Right cardiac atrium (tissue), 5 donors: ENCODE results near the gene ABCB10. TPM values are rescaled to one million over a fixed set of nuclear protein-coding genes. Genes with fewer than 3 reads are reported as not detected.
"Not testable (repeated sequence)": the region's sequence is repeated elsewhere in the genome, so short reads cannot be mapped to it uniquely, and the experiment has no call there.

Source experiments
- ATAC-seq, 2 donors: fragments of 200-7000 bp; cut with Tn5 transposase; one replicate each; pipeline versions ENCODE4 v1.8.0 to v1.9.1; 2020; ENCODE audit warnings: moderate library complexity in 2 of 2, mild to moderate bottlenecking in 1 of 2
- DNase-seq, 3 donors: peaks; one replicate each; pipeline ENCODE4 v3.0.0-alpha.2; 2020
- H3K27ac ChIP-seq: one replicate; pipeline ENCODE4 v1.5.1; 2013; ENCODE audit warnings: mild to moderate bottlenecking, low read length, control low read depth, moderate library complexity
- H3K27me3 ChIP-seq: one replicate; pipeline ENCODE4 v1.6.1; 2013; ENCODE audit not compliant: control insufficient read depth, insufficient read depth
- H3K4me1 ChIP-seq: one replicate; pipeline ENCODE4 v1.6.1; 2013; ENCODE audit warnings: low read length; ENCODE audit not compliant: control insufficient read depth, insufficient read depth
- H3K4me3 ChIP-seq: one replicate; pipeline ENCODE4 v1.5.1; 2013; ENCODE audit warnings: low read length, control low read depth
- H3K9me3 ChIP-seq: one replicate; pipeline ENCODE4 v1.6.1; 2013; ENCODE audit warnings: low read length; ENCODE audit not compliant: control insufficient read depth
- WGBS: extraction: QIAGEN DNeasy Blood & Tissue Kit; methylation state at CpG from one replicate; pipeline ENCODE4 v1.1.7; 2013; 5-methylcytosine and 5-hydroxymethylcytosine counted together
- intact Hi-C, 4 donors: fragments of 100-400 bp; cut with DNase I; formaldehyde crosslinking; loops; one replicate each; pipeline versions ENCODE4 v1.11.0 to v1.14.0; 2022 to 2023
- polyA plus RNA-seq: library from polyadenylated mRNA; stranded (reverse); fragments of 200-250 nt; gene quantifications from one replicate; pipeline ENCODE4 v1.2.3, GENCODE V29; 2013
- total RNA-seq, 4 donors: library from RNA; stranded (reverse); fragmentation: NEBNext Ultra II Directional; extraction: Animal tissue kit (Norgen Biotek cat#: 25700); gene quantifications; one replicate each; pipeline ENCODE4 v1.2.1, GENCODE V29; 2021
- donor health status: healthy with polysubstance abuse.
- donor health status: DM: no; HTN: yes; CAD: no.
- donor health status: DM: no; HTN: no; CAD: no.
- donor health status: DM: no; HTN: yes; CAD: no; lungs with severe emphysema.
- donor health status: DM: yes; HTN: yes; CAD: no.

ABCB10 gene
- total and polyA plus RNA-seq, 5 donors = 5.4 to 15.5 (median 11.0) TPM

DNA sequence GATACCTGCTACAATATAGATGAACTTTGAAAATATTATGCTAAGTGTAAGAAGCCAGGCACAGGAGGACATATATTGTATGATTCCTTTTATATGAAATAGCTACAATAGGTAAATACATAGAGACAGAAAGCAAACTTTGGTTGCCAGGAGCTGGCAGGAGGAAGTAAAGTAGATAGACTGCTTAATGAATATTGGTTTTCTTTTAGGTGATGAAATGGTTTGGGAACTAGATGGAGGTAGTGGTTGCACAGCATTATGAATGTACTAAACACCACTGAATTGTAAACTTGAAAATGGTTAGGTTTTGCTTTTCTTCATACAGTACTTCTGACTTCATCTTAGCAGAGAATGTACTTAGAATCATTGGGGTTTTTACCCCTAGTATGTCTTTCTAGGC, 21.5 kb downstream of the ABCB10 start:
- DNase-seq = no peak
- Histone ChIP-seq H3K4me3 (no peak overlapping the region), H3K27me3 (no peaks in the 10 kb centered on the region), H3K27ac (no peak overlapping the region), H3K9me3 (no peaks in the 10 kb centered on the region), H3K4me1 (no peaks in the 10 kb centered on the region)
- no peak for ATAC-seq
- intact Hi-C loops = no loop called here

DNA sequence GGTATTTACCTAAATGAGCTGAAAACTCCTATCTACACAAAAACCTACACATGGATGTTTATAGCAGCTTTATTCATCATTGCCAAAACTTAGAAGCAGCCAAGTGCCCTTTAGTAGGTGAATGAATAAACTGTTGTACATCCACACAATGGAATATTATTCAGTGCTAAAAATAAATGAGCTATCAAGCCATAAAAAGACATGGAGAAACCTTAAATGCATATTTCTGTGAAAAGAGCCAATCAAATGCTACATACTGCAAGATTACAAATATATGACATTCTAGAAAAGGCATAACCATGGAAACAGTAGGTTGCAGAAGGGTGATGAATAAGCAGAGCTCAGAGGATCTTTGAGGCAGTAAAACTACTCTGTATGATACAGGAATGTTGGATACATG, 23.3 kb downstream of the ABCB10 start:
- H3K9me3 ChIP-seq = no peaks in the 10 kb centered on the region
- DNase-seq (no peak), ATAC-seq (no peak)
- H3K27ac ChIP-seq = no peak overlapping the region
- no peak overlapping the region for H3K4me3 ChIP-seq
- H3K27me3 ChIP-seq = no peaks in the 10 kb centered on the region
- intact Hi-C loops = no loop called here
- H3K4me1 ChIP-seq = no peaks in the 10 kb centered on the region

DNA sequence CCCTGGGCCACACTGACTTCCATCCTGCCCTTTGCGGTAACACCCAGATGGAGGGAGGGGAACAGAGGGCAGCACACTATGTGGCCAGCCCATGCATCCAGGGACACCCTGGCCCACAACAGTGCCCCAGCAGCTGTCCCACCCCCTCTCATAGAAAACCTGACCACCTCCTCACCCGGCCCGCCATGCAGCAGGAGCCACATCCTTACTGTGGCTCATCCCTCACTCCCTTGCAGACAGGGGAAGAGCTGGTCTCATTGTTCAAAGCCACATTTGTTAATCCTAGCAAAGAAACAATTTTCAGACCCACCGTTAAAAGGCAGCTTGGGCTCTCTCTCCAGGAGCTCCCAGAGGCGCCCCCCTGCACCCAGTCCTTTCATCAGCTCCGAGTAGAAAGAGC, 27.2 kb downstream of the ABCB10 start:
- ATAC-seq = no peak
- Histone ChIP-seq H3K4me3 (no peak overlapping the region), H3K27ac (no peak overlapping the region), H3K9me3 (no peaks in the 10 kb centered on the region), H3K27me3 (no peaks in the 10 kb centered on the region), H3K4me1 (no peaks in the 10 kb centered on the region)
- intact Hi-C loops = no loop called here
- WGBS = 94% methylated on average over 6 of the region's 6 CpGs
- DNase-seq = no peak

DNA sequence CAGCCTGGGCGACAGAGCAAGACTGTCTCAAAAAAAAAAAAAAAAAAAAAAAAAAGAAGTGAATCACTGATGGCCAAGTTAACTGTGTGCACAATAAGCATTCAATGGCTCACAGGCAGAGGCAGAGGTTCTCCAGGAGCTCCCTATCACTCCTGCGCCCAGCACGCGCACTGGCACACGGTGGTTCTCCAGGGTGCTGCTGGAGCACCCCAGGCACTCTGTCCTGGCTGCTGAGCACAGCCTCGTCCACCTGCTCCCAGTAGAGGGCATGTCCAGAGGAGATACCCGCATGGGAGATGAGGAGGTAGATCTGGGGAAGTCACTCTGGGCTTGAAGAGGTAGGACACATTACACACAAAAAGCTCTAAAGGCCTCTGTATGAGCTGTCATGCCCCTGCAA, 28.9 kb downstream of the ABCB10 start:
- Histone ChIP-seq H3K4me3 (no peak overlapping the region), H3K4me1 (no peaks in the 10 kb centered on the region), H3K27me3 (no peaks in the 10 kb centered on the region), H3K27ac (no peak overlapping the region), H3K9me3 (no peaks in the 10 kb centered on the region)
- intact Hi-C loops = no loop called here
- no peak for DNase-seq
- 94% methylated on average over 7 of the region's 7 CpGs for WGBS
- ATAC-seq = no peak

DNA sequence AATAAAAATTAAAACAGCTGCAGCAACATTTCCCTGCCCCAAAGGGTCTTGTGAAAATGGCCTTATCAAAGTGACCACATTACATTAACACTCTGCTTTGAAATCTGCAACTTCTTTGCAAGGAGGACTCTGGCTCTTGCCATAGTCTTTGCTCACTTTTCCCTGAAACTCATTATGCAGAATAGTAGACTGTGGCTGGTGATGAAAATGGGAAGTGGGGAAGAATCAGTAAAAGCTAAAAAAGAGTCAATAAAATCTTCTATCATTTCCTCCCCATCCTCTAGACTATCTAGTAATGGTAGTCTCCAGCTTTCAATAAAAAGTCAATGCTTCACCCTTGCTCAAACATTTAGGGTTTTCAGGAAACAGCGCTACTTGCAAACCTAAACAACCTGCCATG, 31.8 kb downstream of the ABCB10 start:
- H3K27me3 ChIP-seq = no peaks in the 10 kb centered on the region
- intact Hi-C loops = no loop called here
- no peaks in the 10 kb centered on the region for H3K4me1 ChIP-seq
- DNase-seq = no peak
- ATAC-seq = no peak
- H3K4me3 ChIP-seq = no peak overlapping the region
- WGBS = 100% methylated on average over 1 of the region's 1 CpG
- H3K27ac ChIP-seq = no peak overlapping the region
- no peaks in the 10 kb centered on the region for H3K9me3 ChIP-seq

DNA sequence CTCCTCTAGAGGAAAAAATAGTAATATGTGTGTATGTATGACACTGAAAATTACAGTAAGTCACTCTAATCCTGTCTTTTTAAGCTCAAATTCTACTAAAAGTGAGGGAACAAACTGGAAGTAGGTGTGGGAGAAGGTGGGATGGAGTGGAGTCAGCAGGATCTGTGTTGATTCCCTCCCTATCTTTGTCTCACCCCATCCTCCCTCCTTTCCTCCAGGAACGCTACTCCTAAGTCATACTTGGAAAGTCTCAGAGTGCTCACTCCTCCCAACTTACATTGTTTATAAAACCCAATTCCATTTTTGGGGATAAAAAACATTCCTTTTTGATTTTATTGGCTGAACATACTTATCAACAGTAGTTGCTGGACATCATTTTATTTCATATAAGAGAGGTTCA, 35.5 kb downstream of the ABCB10 start:
- DNase-seq = no peak
- ATAC-seq = no peak
- no peak overlapping the region for H3K4me3 ChIP-seq
- intact Hi-C loops = no loop called here
- WGBS = 79% methylated on average over 1 of the region's 1 CpG
- no peaks in the 10 kb centered on the region for H3K9me3 ChIP-seq
- H3K27ac ChIP-seq = no peak overlapping the region
- H3K27me3 ChIP-seq = no peaks in the 10 kb centered on the region
- no peaks in the 10 kb centered on the region for H3K4me1 ChIP-seq

DNA sequence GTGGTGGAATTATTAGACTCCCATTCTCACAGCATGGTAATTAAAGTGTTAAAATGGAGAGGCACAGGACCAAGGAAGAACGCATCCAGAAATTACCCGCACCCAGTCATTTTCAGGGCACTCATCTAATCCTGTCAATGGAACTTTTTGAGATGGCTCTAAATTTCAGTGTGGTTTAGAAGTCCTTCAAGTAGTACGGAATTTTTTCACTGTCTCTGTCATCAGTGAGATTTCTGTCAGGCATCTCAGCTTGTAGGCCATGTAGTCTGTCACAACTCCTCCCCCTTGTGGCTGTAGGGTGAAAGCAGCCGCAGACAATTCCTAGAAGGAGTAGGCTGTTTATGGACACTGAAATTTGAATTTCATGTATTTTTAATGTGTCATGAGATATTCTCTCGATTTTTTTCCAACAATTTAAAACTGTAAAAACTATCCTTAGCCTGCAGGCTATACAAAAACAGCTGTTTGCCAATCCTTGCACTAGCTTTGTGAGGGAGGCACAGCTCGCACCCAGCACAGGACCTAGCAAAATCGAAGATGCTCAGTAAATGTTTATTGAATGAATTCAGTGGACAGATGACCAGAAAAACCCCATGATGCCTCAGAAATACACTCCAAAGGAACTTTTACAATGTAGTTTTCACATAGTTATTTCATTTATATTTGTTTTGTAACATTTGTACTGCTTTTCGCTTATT, 43.8 kb downstream of the ABCB10 start:
- Histone ChIP-seq H3K27me3 (no peaks in the 10 kb centered on the region), H3K4me1 (no peaks in the 10 kb centered on the region), H3K27ac (no peak overlapping the region), H3K9me3 (no peaks in the 10 kb centered on the region), H3K4me3 (no peak overlapping the region)
- 38% methylated on average over 8 of the region's 8 CpGs for WGBS
- DNase-seq (peak; percentile 45 to 82 (median 65)), ATAC-seq (peak; percentile 82 to 83)
- intact Hi-C loops = no loop called here

DNA sequence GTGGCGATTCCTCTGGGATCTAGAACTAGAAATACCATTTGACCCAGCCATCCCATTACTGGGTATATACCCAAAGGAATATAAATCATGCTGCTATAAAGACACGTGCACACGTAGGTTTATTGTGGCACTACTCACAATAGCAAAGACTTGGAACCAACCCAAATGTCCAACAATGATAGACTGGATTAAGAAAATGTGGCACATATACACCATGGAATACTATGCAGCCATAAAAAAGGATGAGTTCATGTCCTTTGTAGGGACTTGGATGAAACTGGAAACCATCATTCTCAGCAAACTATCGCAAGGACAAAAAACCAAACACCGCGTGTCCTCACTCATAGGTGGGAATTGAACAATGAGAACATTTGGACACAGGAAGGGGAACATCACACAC, 46.9 kb downstream of the ABCB10 start:
- 91% methylated on average over 6 of the region's 6 CpGs for WGBS
- ATAC-seq, H3K27me3 ChIP-seq, H3K4me1 ChIP-seq, intact Hi-C loops, DNase-seq, H3K4me3 ChIP-seq, H3K9me3 ChIP-seq, H3K27ac ChIP-seq: not testable (repeated sequence)

DNA sequence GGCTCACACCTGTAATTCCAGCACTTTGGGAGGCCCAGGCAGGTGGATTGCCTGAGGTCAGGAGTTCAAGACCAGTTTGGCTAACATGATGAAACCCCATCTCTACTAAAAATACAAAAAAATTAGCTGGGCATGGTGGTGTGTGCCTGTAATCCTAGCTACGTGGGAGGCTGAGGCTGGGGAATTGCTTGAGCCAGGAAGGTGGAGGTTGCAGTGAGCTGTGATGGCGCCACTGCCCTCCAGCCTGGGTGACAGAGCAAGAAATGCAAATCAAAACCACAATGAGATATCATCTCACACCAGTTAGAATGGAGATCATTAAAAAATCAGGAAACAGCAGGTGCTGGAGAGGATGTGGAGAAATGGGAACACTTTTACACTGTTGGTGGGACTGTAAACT, 47.3 kb downstream of the ABCB10 start:
- H3K9me3 ChIP-seq, H3K4me1 ChIP-seq, intact Hi-C loops, ATAC-seq, DNase-seq, H3K27ac ChIP-seq, H3K4me3 ChIP-seq, H3K27me3 ChIP-seq: not testable (repeated sequence)
- 71% methylated on average over 2 of the region's 2 CpGs for WGBS

DNA sequence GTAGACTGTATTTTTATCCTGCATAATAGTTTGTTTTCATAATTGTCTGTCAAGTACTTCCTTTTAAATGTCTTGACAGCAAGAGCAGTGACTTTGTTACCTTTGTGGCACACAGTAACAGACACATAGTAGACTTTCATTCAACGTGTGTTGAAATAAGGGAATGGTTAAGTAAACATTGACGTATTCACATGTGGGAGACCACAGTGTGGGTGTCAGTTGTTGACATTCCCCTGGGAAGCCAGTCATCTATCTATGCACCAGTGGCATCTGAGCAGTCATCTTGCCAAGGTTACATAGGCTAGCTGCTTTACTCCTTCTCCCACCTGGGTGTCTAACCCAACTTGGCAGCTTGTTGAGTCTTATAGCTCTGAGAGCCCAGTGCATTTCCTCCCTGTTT, 48.9 kb downstream of the ABCB10 start:
- ATAC-seq (no peak), DNase-seq (no peak)
- Histone ChIP-seq H3K27ac (no peak overlapping the region), H3K4me1 (peaks cover 6% of the 10 kb centered on the region), H3K4me3 (no peak overlapping the region), H3K9me3 (no peaks in the 10 kb centered on the region), H3K27me3 (no peaks in the 10 kb centered on the region)
- WGBS = 87% methylated on average over 2 of the region's 2 CpGs
- intact Hi-C loops = no loop called here

DNA sequence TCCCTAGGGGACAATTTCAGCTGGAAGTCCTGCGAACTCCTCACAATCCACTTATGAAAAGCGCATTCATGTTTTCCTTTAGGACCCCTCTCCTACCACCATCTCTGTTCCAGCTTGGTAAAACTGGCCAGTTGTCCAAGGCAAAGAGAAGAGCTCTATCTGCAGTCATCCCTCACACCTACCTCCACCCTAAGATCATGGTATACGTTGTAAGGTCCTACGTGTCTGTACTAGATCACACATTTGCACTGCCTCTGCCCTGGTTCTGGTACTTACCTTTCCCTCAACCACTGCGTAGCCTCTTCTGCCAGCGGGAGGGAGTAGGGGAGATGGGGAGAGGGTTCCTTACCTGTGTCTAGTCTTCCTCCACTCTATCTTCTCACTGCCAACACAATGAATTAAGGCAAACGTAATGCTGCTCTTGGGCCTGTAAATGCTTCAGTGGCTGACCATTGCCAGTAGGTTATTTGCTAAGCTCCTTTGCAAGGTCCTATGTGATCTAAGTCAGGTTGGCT, 49.6 kb downstream of the ABCB10 start:
- no peaks in the 10 kb centered on the region for H3K9me3 ChIP-seq
- WGBS = 81% methylated on average over 7 of the region's 7 CpGs
- no peaks in the 10 kb centered on the region for H3K27me3 ChIP-seq
- DNase-seq = no peak
- peaks cover 6% of the 10 kb centered on the region for H3K4me1 ChIP-seq
- H3K27ac ChIP-seq = peak overlapping the region; percentile 93
- peak overlapping the region; percentile 93 for H3K4me3 ChIP-seq
- peak in 1 of 2 donors; percentile 8 for ATAC-seq
- intact Hi-C loops = no loop called here
